ENCODE measurements around the gene PPIA.
A peak's percentile ranks its signal among the peaks of the same experiment; 100 is the strongest.
"Not testable (repeated sequence)": the region's sequence is repeated elsewhere in the genome, so short reads cannot be mapped to it uniquely, and the experiment has no call there.

Gene PPIA

DNA sequence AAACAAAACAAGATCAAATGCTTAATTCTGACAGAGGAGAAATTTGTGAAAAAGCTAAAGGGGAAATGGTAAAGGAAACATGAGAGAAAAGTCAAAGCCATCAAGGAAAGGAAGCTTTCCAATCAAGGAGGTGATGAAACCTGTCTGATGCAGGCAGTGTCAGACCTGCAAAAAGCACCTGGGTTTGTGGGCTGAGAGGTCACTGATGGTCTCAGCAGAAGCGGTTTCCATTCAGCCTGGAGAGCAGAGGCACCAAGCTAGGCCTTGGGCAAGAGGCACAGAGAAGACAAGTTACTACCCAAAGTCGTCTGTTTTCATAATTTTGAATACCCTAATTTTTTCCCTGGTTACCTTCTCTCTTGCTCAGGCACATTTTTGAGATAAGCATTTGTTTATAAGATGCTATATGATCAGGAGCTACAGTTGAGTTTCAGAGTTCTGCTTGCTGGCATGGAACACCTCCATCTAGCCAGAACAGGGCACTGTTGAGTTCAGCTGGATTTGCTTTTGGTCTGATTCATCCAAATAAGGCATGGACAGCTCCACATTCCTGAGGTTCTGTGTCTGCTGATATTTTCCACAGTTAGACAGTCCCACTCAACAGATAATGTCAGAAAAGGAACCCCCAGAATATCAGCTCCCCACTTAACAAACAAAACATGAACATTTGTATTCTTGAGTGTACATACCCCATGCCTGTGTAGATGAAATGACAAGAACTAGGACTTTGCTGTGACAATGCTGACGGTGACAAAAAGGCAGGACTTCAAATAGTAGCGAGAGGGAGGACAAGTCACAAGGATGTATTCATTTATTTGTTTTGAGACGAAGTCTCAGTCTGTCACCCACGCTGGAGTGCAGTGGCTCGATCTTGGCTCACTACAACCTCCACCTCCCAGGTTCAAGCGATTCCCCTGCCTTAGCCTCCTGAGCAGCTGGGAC lies 4.9 kb upstream of the PPIA start:
- no peak for DNase-seq

DNA sequence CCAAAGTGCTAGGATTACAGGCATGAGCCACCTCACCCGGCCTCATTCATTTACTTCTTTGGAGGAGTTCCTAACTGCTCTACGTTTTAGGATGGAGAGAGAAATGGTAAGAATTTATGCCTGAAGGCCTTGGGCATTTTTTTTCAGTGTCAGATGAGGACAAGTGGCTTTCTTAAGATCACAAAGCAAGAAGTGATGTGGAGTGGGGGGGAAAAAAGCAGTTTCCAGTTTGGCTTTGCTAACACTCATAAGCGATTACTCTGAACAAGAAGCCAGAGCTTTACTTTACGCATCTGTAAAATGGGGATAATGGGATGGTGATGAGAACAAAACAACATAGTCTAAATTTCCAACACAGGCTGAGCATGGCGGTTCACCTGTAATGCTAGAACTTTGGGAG lies 2.6 kb upstream of the PPIA start:
- no peak for DNase-seq

GRCh38 chr7:44794331-44794730 lies 2.1 kb upstream of the PPIA start:
- DNase-seq, result no peak

DNA sequence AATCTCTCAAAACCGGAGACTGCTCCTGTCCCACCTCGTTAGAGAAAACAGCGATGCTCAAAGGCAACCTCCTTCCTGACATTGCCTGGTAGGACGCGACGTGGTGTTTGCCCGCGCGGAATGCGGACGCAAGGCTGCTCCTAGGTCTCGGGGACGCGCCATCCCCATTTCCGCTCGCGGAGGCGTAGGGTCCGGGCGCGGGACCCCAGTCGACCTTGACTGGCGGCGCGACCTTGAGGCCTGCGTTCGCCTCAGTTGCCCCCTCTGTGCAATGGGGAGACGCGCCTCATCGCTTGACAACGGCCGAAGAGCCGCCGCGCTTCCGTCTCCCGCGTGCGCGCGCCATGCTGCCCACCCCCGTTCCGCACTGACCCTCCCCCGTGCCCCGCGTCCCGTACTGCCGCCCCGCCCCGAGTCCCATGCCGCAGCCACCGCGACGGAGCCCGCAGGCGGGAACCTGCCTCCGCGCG lies 412 bp upstream of the PPIA start:
- peak; percentile 64 for DNase-seq

DNA sequence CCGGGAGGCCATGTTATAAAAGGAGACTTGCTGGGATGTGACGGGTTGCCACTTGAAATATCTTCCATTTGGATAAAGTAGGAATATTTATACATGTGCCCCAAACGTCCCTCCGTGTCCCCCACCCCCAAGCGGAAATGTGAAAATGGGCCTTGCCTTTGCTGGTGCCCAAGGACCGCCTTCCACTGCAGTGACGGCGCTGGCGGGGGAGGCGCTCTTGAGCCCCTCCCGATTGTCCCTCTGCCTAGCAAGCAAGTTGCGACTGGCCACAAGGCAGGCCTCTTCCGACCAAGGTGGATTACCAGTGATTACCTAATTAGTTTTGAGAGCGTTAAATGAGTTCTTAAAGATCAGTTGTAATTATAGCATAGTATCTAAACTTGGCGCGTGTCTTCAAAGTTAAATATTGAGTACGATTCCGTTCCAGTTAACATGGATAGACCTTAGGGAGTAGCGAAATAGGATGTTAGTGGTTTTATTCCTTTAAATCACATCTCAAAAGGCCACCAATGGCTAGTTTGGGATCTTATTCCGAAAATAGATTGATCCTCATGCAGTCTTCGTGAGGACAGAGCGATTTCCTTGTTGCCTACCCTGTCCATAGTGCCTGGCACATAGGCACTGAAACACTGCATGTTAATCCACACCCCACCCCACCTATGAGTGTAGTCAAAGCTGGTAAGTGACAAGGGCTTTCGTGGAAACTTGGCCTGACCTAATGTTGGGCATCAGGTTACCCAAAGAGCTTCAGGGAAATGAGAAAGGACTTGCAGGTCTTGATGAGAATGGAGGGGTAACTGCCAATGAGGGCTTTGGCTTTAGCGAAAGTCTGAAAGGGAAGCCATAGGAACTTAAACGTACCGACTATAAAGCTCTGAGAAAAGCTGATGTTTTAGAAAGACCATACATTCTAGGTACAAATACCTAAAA lies 1.1 kb downstream of the PPIA start:
- DNase-seq, result peak; percentile 70

DNA sequence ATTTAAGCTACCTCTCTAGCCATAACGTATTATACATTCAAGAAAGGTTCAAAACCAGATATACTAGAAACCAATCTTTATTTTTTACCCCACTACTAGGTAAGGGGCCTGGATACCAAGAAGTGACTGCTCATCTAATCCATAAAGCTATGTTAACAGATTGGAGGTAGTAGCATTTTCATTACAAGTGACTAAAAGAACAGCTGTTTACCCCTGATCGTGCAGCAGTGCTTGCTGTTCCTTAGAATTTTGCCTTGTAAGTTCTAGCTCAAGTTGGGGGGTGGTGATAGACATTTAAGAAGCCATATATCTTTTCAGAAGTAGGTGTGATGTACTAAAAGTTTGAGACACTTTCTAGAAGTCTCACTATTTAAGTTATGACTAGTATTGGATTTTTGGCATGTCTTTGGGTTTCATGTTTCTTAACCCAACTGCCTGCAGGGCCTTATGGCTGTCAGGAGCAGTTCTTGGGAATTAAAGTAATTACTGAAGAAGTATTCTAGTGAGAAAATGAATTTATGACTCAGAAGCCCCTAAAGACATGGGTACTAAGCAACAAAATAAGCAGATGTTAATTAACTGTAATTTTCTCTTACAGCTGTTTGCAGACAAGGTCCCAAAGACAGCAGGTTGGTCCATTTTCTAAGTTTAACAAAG lies 2.3 kb downstream of the PPIA start:
- no peak for DNase-seq

GRCh38 chr7:44799939-44800338 lies 3.5 kb downstream of the PPIA start:
- DNase-seq, result no peak

DNA sequence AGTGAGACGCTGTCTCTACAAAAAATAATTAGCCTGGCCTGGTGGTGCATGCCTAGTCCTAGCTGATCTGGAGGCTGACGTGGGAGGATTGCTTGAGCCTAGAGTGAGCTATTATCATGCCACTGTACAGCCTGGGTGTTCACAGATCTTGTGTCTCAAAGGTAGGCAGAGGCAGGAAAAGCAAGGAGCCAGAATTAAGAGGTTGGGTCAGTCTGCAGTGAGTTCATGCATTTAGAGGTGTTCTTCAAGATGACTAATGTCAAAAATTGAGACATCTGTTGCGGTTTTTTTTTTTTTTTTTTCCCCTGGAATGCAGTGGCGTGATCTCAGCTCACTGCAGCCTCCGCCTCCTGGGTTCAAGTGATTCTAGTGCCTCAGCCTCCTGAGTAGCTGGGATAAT lies 5.4 kb downstream of the PPIA start:
- no peak for DNase-seq

GRCh38 chr7:44802418-44803025 lies 6.0 kb downstream of the PPIA start:
- no peak for DNase-seq

DNA sequence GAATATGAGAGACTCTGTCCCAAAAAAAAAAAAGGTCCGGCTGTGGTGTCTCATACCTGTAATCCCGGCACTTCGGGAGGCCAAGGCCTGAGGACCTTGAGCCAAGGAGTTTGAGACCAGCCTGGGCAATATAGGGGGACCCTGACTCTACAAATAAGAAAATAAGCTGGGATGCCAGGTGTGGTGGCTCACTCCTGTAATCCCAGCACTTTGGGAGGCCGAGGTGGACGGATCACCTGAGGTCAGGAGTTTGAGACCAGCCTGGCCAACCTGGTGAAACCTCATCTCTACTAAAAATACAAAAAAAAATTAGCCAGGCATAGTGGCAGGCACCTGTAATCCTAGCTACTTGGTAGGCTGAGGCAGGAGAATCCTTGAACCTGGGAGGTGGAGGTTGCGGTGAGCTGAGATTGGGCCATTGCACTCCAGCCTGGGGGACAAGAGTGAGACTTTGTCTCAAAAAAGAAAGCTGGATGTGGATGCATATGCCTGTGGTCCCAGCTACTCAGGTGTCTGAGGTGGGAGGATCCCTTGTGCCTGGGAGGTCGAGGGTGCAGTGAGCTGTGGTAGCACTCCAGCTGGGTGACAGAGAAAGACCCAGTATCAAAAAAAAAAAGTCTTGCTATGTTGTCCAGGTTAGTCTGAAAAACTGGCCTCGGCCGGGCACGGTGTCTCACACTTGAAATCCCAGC lies 7.5 kb downstream of the PPIA start:
- not testable (repeated sequence) for DNase-seq

- DNase-seq, result no peak
Measured at GRCh38 chr7:44805950-44806349, 9.5 kb downstream of the PPIA start.

DNA sequence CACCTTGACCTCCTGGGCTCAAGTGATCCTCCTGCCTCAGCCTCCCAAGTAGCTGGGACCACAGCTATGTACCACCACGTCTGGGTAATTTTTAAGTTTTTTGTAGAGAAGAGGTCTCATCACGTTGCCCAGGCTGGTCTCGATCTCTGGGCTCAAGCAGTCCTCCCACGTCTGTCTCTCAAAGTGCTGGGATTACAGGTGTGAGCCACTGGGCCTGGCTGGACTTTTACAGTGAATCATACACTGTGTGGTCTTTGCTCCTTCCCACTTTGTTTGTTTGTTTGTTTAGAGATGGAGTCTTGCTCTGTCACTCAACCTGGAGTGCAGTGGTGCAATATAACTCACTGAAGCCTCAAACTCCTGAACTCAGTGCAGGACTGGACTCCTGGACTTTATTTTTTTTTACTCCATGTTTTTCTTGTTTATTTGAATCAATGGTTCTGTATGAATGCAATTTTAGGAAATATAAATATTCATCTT lies 12.5 kb downstream of the PPIA start:
- DNase-seq, result no peak

- DNase-seq, result no peak
Measured at GRCh38 chr7:44811093-44811492, 14.6 kb downstream of the PPIA start.

DNA sequence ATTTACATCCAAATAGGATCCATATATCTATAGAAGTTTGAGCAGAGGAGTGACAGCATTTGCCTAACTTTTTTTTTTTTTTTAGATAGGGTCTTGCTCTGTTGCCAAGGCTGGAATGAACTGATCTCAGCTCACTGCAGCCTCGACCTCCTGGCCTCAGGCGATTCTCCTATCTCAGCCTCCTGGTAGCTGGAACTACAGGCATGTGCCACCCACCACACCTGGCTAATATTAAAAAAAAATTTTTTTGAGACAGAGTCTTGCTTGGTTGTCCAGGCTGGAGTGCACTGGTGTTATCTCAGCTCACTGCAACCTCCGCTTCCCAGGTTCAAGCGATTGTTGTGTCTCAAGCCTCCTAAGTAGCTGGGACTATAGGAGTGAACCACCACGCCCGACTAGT lies 15.1 kb downstream of the PPIA start:
- no peak for DNase-seq

DNA sequence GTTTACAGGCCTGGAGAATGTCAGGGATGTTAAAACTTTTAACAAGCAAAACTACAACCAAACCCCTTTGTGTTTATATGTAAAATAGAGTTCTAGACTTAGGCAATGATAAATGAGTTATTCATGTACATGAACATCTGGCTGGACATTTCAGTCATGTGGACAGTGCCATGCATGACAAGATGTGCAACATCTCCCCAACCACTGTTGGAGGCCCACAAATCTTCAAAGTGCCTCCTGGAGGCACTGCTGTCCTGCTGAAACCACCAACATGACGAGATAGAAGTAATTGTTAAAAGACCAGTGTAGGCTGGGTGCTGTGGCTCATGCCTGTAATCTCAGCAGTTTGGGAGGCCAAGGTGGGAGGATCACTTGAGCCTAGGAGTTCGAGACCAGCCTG lies 18.4 kb downstream of the PPIA start:
- no peak for DNase-seq

GRCh38 chr7:44819292-44819691 lies 22.8 kb downstream of the PPIA start:
- no peak for DNase-seq

DNA sequence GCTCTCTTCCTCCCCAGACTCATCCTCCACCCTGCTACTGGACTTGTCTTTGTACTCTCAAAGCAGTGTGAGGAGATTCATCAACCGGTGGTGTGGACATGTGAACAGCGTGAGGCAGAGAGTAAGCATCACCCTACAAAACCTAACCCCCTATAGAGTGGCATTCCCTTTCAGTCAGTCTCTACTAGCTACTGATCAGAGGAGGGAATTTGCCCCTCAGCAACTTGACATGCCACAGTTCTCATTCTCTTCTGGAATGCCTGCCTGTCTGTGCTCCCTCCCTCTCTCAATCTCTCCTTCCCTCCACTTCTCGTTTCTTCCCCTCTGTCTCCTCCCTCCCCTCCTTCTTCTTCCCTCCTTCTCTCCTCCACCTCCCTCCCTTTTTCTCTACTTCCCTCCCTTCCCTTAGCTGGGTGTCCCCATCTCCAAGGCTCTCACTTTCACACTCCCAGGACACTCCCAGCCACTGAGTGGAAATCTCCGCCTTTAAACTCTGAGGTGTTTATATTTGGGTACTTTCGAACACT lies 26.8 kb downstream of the PPIA start:
- no peak for DNase-seq

DNA sequence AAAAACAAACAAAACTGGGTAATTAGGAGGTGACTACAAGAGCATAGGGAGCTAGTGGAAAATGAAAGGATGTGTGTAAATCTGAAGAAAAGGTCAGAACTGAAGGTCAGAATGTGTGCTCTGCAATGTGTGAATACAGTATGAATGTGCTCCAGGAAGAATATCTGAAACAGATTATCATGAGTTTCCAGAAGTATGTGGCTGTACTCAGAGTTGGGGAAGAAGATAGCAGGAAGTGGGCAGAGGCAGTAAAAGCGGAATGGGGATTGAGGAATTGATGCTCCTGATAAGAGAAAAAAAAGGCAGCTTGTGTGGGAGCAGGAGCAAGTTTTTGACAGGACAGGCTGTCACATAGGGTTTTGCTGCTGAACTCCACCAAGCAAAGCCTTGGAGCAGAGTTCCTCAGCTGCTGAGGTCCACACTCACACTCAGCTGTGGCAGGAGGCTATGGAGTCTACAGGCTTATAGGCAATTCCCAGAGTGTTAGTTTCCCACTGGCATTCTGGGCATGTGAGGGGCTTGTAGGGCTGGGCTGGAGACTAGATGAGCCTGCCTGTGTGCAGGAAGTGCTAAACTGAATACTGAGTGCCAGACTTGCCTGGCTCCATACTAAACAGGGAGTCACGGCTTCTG lies 28.5 kb downstream of the PPIA start:
- no peak for DNase-seq

DNA sequence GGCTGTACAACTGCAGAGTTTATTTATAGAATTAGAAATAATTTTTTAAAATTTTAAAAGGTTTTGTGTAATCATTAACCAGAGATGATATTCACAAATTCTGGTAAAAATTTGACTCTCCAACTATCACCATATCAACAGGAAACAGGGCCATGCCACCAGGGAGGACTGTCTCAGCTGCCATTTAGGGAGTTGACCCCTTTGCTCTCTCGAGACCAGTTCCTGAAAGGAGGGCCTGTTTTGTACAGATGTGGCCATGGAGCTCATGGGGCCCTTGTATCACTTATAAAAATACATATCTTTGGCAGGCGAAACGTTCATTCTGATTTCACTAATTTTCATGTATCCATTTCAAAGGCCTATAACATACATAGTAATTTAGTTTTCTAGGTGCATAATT lies 31.1 kb downstream of the PPIA start:
- no peak for DNase-seq

- DNase-seq, result no peak
Measured at GRCh38 chr7:44838751-44839150, 42.3 kb downstream of the PPIA start.

DNA sequence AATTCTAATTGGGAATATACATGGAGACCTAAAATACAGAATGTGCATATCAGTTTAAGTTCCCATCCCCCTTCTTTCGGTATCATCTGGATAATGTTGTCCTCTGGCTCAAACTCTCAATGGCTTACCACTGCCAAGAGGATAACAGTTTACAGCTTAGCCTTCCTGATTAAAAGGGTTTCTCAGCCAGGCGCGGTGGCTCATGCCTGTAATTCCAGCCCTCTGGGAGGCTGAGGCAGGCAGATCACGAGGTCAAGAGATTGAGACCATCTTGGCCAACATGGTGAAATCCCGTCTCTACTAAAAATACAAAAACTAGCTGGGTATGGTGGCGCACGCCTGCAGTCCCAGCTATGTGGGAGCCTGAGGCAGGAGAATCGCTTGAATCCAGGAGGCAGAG lies 46.2 kb downstream of the PPIA start:
- not testable (repeated sequence) for DNase-seq
